Spleen (tissue), 11 donors: ENCODE measurements around the gene NT5DC2. TPM values are rescaled to one million over a fixed set of nuclear protein-coding genes. Genes with fewer than 3 reads are reported as not detected.
A peak's percentile ranks its signal among the peaks of the same experiment; 100 is the strongest.

Source experiments
- DNase-seq: peaks from one replicate; pipeline ENCODE4 v3.0.0-alpha.2; 2020
- H3K27ac ChIP-seq, 8 donors: fragments of 200-600 bp; sonication (generic) in 7 of 8; 1 replicate in 4 of 8; 2 replicates in 4 of 8; pipeline versions ENCODE4 v1.5.0 to v1.8.0; 2016 to 2021; ENCODE audit warnings: inconsistent platforms in 4 of 8, mild to moderate bottlenecking in 4 of 8, moderate library complexity in 1 of 8
- H3K27me3 ChIP-seq, 7 donors: fragments of 200-600 bp; sonication (generic) in 6 of 7; replicated peaks in 1 of 7; 1 replicate in 4 of 7; 2 replicates in 3 of 7; pipeline versions ENCODE4 v1.5.0 to v1.8.0; 2016 to 2021; ENCODE audit warnings: inconsistent platforms in 3 of 7, mild to moderate bottlenecking in 1 of 7
- H3K36me3 ChIP-seq, 6 donors: fragments of 200-600 bp; sonication (generic) in 5 of 6; 1 replicate in 4 of 6; 2 replicates in 2 of 6; pipeline versions ENCODE4 v1.5.0 to v1.8.0; 2016 to 2021; ENCODE audit warnings: inconsistent platforms in 2 of 6
- H3K4me1 ChIP-seq, 6 donors: fragments of 200-600 bp; sonication (generic) in 5 of 6; 1 replicate in 3 of 6; 2 replicates in 3 of 6; pipeline versions ENCODE4 v1.5.0 to v1.8.0; 2016 to 2021; ENCODE audit warnings: inconsistent platforms in 3 of 6
- H3K4me3 ChIP-seq, 8 donors: fragments of 200-600 bp; sonication (generic) in 7 of 8; 1 replicate in 4 of 8; 2 replicates in 4 of 8; pipeline versions ENCODE4 v1.5.0 to v1.8.0; 2016 to 2021; ENCODE audit warnings: inconsistent platforms in 4 of 8, mild to moderate bottlenecking in 4 of 8, moderate library complexity in 2 of 8
- H3K9me3 ChIP-seq, 8 donors: fragments of 200-600 bp; sonication (generic) in 7 of 8; 1 replicate in 4 of 8; 2 replicates in 4 of 8; pipeline versions ENCODE4 v1.5.0 to v1.8.0; 2016 to 2021; ENCODE audit warnings: inconsistent platforms in 4 of 8
- POLR2A ChIP-seq, 3 donors: fragments of 450-650 bp; IDR thresholded peaks; one replicate each; pipeline ENCODE4 v1.5.1; 2017; ENCODE audit warnings: antibody characterized with exemption in 3 of 3, mild to moderate bottlenecking in 1 of 3
- POLR2AphosphoS5 ChIP-seq, 3 donors: sonication (generic); formaldehyde crosslinking; IDR thresholded peaks; one replicate each; pipeline ENCODE4 v1.5.1; 2017; ENCODE audit warnings: antibody characterized with exemption in 3 of 3
- WGBS, 5 donors: extraction: QIAGEN DNeasy Blood & Tissue Kit in 3 of 5; methylation state at CpG; one replicate each; pipeline versions ENCODE4 v1.1.5 to v1.1.7; 2013 to 2018; 5-methylcytosine and 5-hydroxymethylcytosine counted together
- intact Hi-C: fragments of 100-400 bp; cut with DNase I; formaldehyde crosslinking; loops from one replicate; pipeline ENCODE4 v1.15.0; 2023; ENCODE audit warnings: low total_unique reads
- polyA plus RNA-seq, 3 donors: library from polyadenylated mRNA; stranded (reverse); fragments of 200-250 nt; gene quantifications; one replicate each; pipeline ENCODE4 v1.2.1, GENCODE V29; 2013
- total RNA-seq, 7 donors: library from RNA; depleted of rRNA in 3 of 7; stranded (reverse); fragments of >200 nt in 3 of 7; fragmentation: NEBNext Ultra II Directional in 4 of 7; extraction: Animal tissue kit (Norgen Biotek cat#: 25700) in 4 of 7; gene quantifications; one replicate each; pipeline versions ENCODE4 v1.1.0 to v1.2.1, GENCODE V29; 2016 to 2021
- TF ChIP-seq, protein P1 (sequence below), 11 experiments: fragments of 200-600 bp in 7 of 11; fragments of 450-650 bp in 4 of 11; sonication (generic) in 4 of 11; IDR thresholded peaks in 8 of 11; conservative IDR thresholded peaks in 3 of 11; 1 replicate in 7 of 11; 2 replicates in 4 of 11; pipeline versions ENCODE4 v1.4.0 to v1.8.0; 2016 to 2021; ENCODE audit warnings: antibody characterized with exemption in 11 of 11, inconsistent platforms in 4 of 11, mild to moderate bottlenecking in 1 of 11
- donor health status: healthy with polysubstance abuse.
- donor health status: DM: no; HTN: no; CAD: no; lungs with moderate emphysema.
- donor health status: DM: no; HTN: no; CAD: no.
- donor health status: Bipolar disorder and iron deficiency.
- donor health status: healthy.
- donor health status: DM: no; HTN: no; CAD: no.
- donor health status: DM: yes; HTN: yes; CAD: no.

The NT5DC2 gene
- total and polyA plus RNA-seq, 10 donors: 7.8 to 26.0 (median 11.3) TPM

DNA sequence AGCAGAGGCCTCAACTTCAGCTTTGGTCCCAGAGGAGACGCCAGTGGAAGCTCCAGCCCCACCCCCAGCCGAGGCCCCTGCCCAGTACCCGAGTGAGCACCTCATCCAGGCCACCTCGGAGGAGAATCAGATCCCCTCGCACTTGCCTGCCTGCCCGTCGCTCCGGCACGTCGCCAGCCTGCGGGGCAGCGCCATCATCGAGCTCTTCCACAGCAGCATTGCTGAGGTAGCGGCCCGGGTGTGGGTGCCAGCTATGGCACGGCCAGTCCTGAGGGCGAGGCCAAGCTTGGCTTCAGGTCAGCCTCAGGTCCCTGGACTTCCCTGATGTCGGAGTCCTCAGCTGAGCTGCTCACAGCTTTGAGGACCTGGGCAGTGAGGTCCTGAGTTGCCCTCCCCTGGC is 44.2 kb downstream of the NT5DC2 start:
- intact Hi-C loops: no loop called here
- WGBS, 5 donors: 87 to 96% (median 90%) methylated on average over 6 to 18 of the region's 18 CpGs
- Histone ChIP-seq H3K4me3 (no peak overlapping the region), H3K4me1 (peaks cover 17 to 77% (median 47%) of the 10 kb centered on the region in 6 donors), H3K9me3 (no peaks in the 10 kb centered on the region), H3K27me3 (no peaks in the 10 kb centered on the region), H3K36me3 (peaks cover 0 to 95% (median 75%) of the 10 kb centered on the region in 6 donors), H3K27ac (peak overlapping the region in 3 of 8 donors; percentile 76 to 82 (median 78))
- peak in 1 of 3 donors; percentile 10 for TF ChIP-seq POLR2AphosphoS5 (IDR thresholded peaks at IDR 0.05)
- TF ChIP-seq POLR2A (IDR thresholded peaks at IDR 0.05): no peak
- TF ChIP-seq, protein P1, sequence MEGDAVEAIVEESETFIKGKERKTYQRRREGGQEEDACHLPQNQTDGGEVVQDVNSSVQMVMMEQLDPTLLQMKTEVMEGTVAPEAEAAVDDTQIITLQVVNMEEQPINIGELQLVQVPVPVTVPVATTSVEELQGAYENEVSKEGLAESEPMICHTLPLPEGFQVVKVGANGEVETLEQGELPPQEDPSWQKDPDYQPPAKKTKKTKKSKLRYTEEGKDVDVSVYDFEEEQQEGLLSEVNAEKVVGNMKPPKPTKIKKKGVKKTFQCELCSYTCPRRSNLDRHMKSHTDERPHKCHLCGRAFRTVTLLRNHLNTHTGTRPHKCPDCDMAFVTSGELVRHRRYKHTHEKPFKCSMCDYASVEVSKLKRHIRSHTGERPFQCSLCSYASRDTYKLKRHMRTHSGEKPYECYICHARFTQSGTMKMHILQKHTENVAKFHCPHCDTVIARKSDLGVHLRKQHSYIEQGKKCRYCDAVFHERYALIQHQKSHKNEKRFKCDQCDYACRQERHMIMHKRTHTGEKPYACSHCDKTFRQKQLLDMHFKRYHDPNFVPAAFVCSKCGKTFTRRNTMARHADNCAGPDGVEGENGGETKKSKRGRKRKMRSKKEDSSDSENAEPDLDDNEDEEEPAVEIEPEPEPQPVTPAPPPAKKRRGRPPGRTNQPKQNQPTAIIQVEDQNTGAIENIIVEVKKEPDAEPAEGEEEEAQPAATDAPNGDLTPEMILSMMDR (IDR thresholded peaks at IDR 0.05 in 8 of 11, conservative IDR thresholded peaks at IDR 0.05 in 3 of 11): no peak
- DNase-seq: no peak

- intact Hi-C loops: no loop called here
- H3K27me3 ChIP-seq: no peaks in the 10 kb centered on the region
- peaks cover 11 to 77% (median 43%) of the 10 kb centered on the region in 6 donors for H3K4me1 ChIP-seq
- peak; percentile 63 for DNase-seq
- 90 to 100% (median 93%) methylated on average over 1 to 3 of the region's 3 CpGs for WGBS, 5 donors
- no peak overlapping the region for H3K4me3 ChIP-seq
- H3K9me3 ChIP-seq: no peaks in the 10 kb centered on the region
- TF ChIP-seq, protein P1 (IDR thresholded peaks at IDR 0.05 in 8 of 11, conservative IDR thresholded peaks at IDR 0.05 in 3 of 11): no peak
- TF ChIP-seq POLR2AphosphoS5 (IDR thresholded peaks at IDR 0.05) (no peak), POLR2A (IDR thresholded peaks at IDR 0.05) (no peak)
- H3K36me3 ChIP-seq: peaks cover 0 to 99% (median 76%) of the 10 kb centered on the region in 6 donors
- no peak overlapping the region for H3K27ac ChIP-seq
Measured at GRCh38 chr3:52488746-52489145, 44.9 kb downstream of the NT5DC2 start.

DNA sequence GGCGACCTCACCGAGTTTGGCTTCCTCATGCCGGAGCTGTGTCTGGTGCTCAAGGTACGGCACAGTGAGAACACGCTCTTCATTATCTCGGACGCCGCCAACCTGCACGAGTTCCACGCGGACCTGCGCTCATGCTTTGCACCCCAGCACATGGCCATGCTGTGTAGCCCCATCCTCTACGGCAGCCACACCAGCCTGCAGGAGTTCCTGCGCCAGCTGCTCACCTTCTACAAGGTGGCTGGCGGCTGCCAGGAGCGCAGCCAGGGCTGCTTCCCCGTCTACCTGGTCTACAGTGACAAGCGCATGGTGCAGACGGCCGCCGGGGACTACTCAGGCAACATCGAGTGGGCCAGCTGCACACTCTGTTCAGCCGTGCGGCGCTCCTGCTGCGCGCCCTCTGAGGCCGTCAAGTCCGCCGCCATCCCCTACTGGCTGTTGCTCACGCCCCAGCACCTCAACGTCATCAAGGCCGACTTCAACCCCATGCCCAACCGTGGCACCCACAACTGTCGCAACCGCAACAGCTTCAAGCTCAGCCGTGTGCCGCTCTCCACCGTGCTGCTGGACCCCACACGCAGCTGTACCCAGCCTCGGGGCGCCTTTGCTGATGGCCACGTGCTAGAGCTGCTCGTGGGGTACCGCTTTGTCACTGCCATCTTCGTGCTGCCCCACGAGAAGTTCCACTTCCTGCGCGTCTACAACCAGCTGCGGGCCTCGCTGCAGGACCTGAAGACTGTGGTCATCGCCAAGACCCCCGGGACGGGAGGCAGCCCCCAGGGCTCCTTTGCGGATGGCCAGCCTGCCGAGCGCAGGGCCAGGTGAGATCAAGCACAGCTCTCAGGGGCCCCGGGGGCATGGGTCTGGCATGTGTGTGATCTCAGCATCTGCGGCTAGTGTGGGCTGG is 45.6 kb downstream of the NT5DC2 start:
- Histone ChIP-seq H3K4me3 (no peak overlapping the region), H3K9me3 (no peaks in the 10 kb centered on the region), H3K27me3 (no peaks in the 10 kb centered on the region), H3K36me3 (peaks cover 0 to 99% (median 78%) of the 10 kb centered on the region in 6 donors), H3K4me1 (peaks cover 11 to 77% (median 42%) of the 10 kb centered on the region in 6 donors), H3K27ac (no peak overlapping the region)
- intact Hi-C loops: no loop called here
- TF ChIP-seq POLR2A (IDR thresholded peaks at IDR 0.05) (no peak), POLR2AphosphoS5 (IDR thresholded peaks at IDR 0.05) (peak in 1 of 3 donors; percentile 34)
- WGBS, 5 donors: 96 to 97% (median 97%) methylated on average over 46 to 59 of the region's 59 CpGs
- peak; percentile 73 for DNase-seq

- no peaks in the 10 kb centered on the region for H3K9me3 ChIP-seq
- H3K4me3 ChIP-seq: no peak overlapping the region
- TF ChIP-seq, protein P1 (IDR thresholded peaks at IDR 0.05 in 8 of 11, conservative IDR thresholded peaks at IDR 0.05 in 3 of 11): no peak
- TF ChIP-seq POLR2A (IDR thresholded peaks at IDR 0.05) (no peak), POLR2AphosphoS5 (IDR thresholded peaks at IDR 0.05) (peak in 2 of 3 donors; percentile 25 to 33)
- peaks cover 0 to 99% (median 79%) of the 10 kb centered on the region in 6 donors for H3K36me3 ChIP-seq
- H3K27me3 ChIP-seq: no peaks in the 10 kb centered on the region
- 86 to 92% (median 89%) methylated on average over 30 to 31 of the region's 31 CpGs for WGBS, 5 donors
- peak; percentile 64 for DNase-seq
- H3K4me1 ChIP-seq: peaks cover 6 to 69% (median 37%) of the 10 kb centered on the region in 6 donors
- H3K27ac ChIP-seq: no peak overlapping the region
- intact Hi-C loops: no loop called here
Measured at GRCh38 chr3:52487050-52487787, 46.4 kb downstream of the NT5DC2 start.
